ENCODE measurements around the gene EXPH5. TPM values are rescaled to one million over a fixed set of nuclear protein-coding genes. Genes with fewer than 3 reads are reported as not detected.

Gene EXPH5
- total and polyA plus RNA-seq, 9 of the 15 experiments (the other 6 are each of a cell fraction or from before 2014, with no cell fraction given), result 1.3 to 8.5 (median 4.8) TPM

GRCh38 chr11:108614086-108614485, 20.5 kb upstream of the EXPH5 start:
- no TSS peak for BruUV-seq (replicated peaks)
- no peak for FAIRE-seq

More at GRCh38 chr11:108614086-108614485, 20.5 kb upstream of the EXPH5 start:
- Histone ChIP-seq H3K9me1 (ENCODE audit: control insufficient read depth, insufficient read depth, low read length) (no peaks in the 10 kb centered on the region), H3K27me3 (ENCODE audit: control insufficient read depth in 2 of 2, insufficient read depth in 2 of 2, low read length in 2 of 2) (no peaks in the 10 kb centered on the region), H3K9ac (ENCODE audit: insufficient read depth in 1 of 2, low read depth in 2 of 2, low read length in 2 of 2) (no peak overlapping the region), H3K4me2 (ENCODE audit: insufficient read depth, low read length) (no peak overlapping the region), H3K79me2 (ENCODE audit: control insufficient read depth, insufficient read depth, low read length) (no peaks in the 10 kb centered on the region), H3K9me3 (replicated peaks; ENCODE audit: control insufficient read depth, insufficient read depth, low read depth, low read length) (no peaks in the 10 kb centered on the region), H3K27ac (ENCODE audit: extremely low read depth, low read depth, low read length) (no peak overlapping the region), H2AFZ (ENCODE audit: low read depth, low read length) (no peak overlapping the region), H3K4me1 (replicated peaks in 1 of 2; ENCODE audit: control insufficient read depth in 2 of 2, insufficient read depth in 2 of 2, low read length in 2 of 2) (peaks cover 4 to 7% of the 10 kb centered on the region in 2 experiments; a peak in 2 of 5 replicates), H3K36me3 (ENCODE audit: control insufficient read depth, insufficient read depth, low read length) (no peaks in the 10 kb centered on the region), H3K4me3 (no peak overlapping the region), H4K20me1 (replicated peaks; ENCODE audit: control insufficient read depth, insufficient read depth, low read length) (no peaks in the 10 kb centered on the region)
- WGBS (ENCODE audit: insufficient coverage, low coverage, missing lambda C conversion rate), result 72% methylated on average over 3 of the region's 3 CpGs
- no peak for TF ChIP-seq KAT2B (IDR thresholded peaks at IDR 0.05; ENCODE audit: low read depth, low read length)
- TF ChIP-seq ZNF212 (CRISPR knock-in tag; IDR thresholded peaks at IDR 0.05), result no peak
- TF ChIP-seq COPS2 (conservative IDR thresholded peaks at IDR 0.05), result no peak
- TF ChIP-seq ATF3 (IDR thresholded peaks at IDR 0.05), result peak; percentile 45
- no peak for TF ChIP-seq ATF3 (CRISPR knock-in tag; conservative IDR thresholded peaks at IDR 0.05)
- TF ChIP-seq MBD2 (IDR thresholded peaks at IDR 0.05; ENCODE audit: borderline replicate concordance, low read depth), result no peak
- TF ChIP-seq NR4A1 (CRISPR knock-in tag; IDR thresholded peaks at IDR 0.05), result no peak
- no peak for TF ChIP-seq NR4A1 (tag; IDR thresholded peaks at IDR 0.05)
- TF ChIP-seq SIN3A (IDR thresholded peaks at IDR 0.05; ENCODE audit: borderline replicate concordance in 2 of 2, control insufficient read depth in 1 of 2, low read depth in 2 of 2, low read length in 2 of 2), result no peak
- no peak for TF ChIP-seq RBFOX2 (IDR thresholded peaks at IDR 0.05; ENCODE audit: low read depth, low read length)
- no peak for TF ChIP-seq HNRNPH1 (optimal IDR thresholded peaks at IDR 0.05; ENCODE audit: low read depth, low read length)
- TF ChIP-seq ZNF263 (CRISPR knock-in tag; IDR thresholded peaks at IDR 0.05; ENCODE audit: borderline replicate concordance), result no peak
- TF ChIP-seq ZNF316 (IDR thresholded peaks at IDR 0.05), result peak; percentile 28; the same call in 1 of the 2 replicates
- no peak for TF ChIP-seq ZNF699 (CRISPR knock-in tag; IDR thresholded peaks at IDR 0.05; ENCODE audit: insufficient replicate concordance)
- peak; percentile 16; the same call in 1 of the 2 replicates for TF ChIP-seq ZBTB33 (CRISPR knock-in tag; IDR thresholded peaks at IDR 0.05)
- no peak for TF ChIP-seq CEBPB (tag; IDR thresholded peaks at IDR 0.05)
- TF ChIP-seq C11orf30 (IDR thresholded peaks at IDR 0.05; ENCODE audit: low read depth), result 0 out of 2 replicates have a peak, but pooled peaks have one; percentile 11
- no peak for TF ChIP-seq JUND (IDR thresholded peaks at IDR 0.05; ENCODE audit: borderline replicate concordance, low read depth, low read length)
- 0 out of 3 replicates have a peak, but pooled peaks have one; percentile 24 for TF ChIP-seq JUND (tag; IDR thresholded peaks at IDR 0.05; ENCODE audit: borderline replicate concordance, low read depth, low read length)
- TF ChIP-seq NFE2 (IDR thresholded peaks at IDR 0.05; ENCODE audit: low read depth), result no peak
- TF ChIP-seq OTX1 (CRISPR knock-in tag; IDR thresholded peaks at IDR 0.05), result no peak
- TF ChIP-seq WHSC1 (IDR thresholded peaks at IDR 0.05; ENCODE audit: low read length), result no peak
- TF ChIP-seq ZNF253 (CRISPR knock-in tag; conservative IDR thresholded peaks at IDR 0.05), result no peak
- ChIA-PET CTCF (ENCODE audit: low intra/inter-chr PET ratio) (no interaction called here), POLR2A (interaction anchor here (1.1 kb wide), 1 partner anchor 10 kb away, joined by 3 read pairs; no protein-coding TSS in a partner anchor)
- intact Hi-C loops (cut with micrococcal nuclease) (no loop called here), in situ Hi-C loops (cut with MboI) (no loop called here)
- ATAC-seq (no peak), DNase-seq (ENCODE audit: extremely low read depth in 1 of 4, low spot score in 3 of 4) (no peak)
